IMR-90 (cell line): ENCODE measurements around the gene ZNF563. TPM values are rescaled to one million over a fixed set of nuclear protein-coding genes. Genes with fewer than 3 reads are reported as not detected.
A peak's percentile ranks its signal among the peaks of the same experiment; 100 is the strongest.

Source experiments
- ATAC-seq: fragments of 200-7000 bp; cut with Tn5 transposase; 2 replicates; pipeline ENCODE4 v1.9.1; 2020; ENCODE audit warnings: low read depth, mild to moderate bottlenecking, moderate library complexity
- BruUV-seq: library from RNA; stranded (reverse); fragments of 400-500 nt; replicated peaks from 2 replicates; lab custom pipeline; 2021; lab: Mats Ljungman, UMichigan
- CTCF ChIA-PET: fragments of 300-600 bp; formaldehyde crosslinking; extraction: SDS; loops from one replicate; lab custom pipeline; 2021; ENCODE audit warnings: antibody characterized with exemption; lab: Yijun Ruan, JAX
- POLR2A ChIA-PET: fragments of 300-600 bp; sonication (Branson Sonifier 250); formaldehyde crosslinking; loops from one replicate; lab custom pipeline; 2022; ENCODE audit warnings: antibody characterized with exemption; ENCODE audit not compliant: unreplicated experiment; lab: Charles Lee
- DNase-seq: peaks from one replicate; pipeline ENCODE4 v3.0.0; 2013
- H2AFZ ChIP-seq: replicated peaks from 2 replicates; pipeline ENCODE3; 2013; ENCODE audit warnings: low read length, mild to moderate bottlenecking; ENCODE audit not compliant: poor library complexity
- H2AK5ac ChIP-seq: 2 replicates; pipeline ENCODE4 v1.6.1; 2013; ENCODE audit warnings: low read depth, low read length, inconsistent platforms
- H2AK9ac ChIP-seq: replicated peaks from 2 replicates; pipeline ENCODE3; 2013; ENCODE audit warnings: mild to moderate bottlenecking, low read depth, low read length, moderate library complexity; ENCODE audit not compliant: poor library complexity
- H2BK120ac ChIP-seq: 2 replicates; pipeline ENCODE4 v1.6.1; 2013; ENCODE audit warnings: low read depth, low read length, inconsistent platforms
- H2BK15ac ChIP-seq: 3 replicates; pipeline ENCODE4 v1.6.1; 2013; ENCODE audit warnings: low read depth, low read length, inconsistent platforms
- H2BK20ac ChIP-seq: 2 replicates; pipeline ENCODE4 v1.6.1; 2013; ENCODE audit warnings: low read depth, mild to moderate bottlenecking, inconsistent platforms, low read length, moderate library complexity
- H2BK5ac ChIP-seq: 2 replicates; pipeline ENCODE4 v1.6.1; 2013; ENCODE audit warnings: mild to moderate bottlenecking, low read depth, low read length, inconsistent platforms; ENCODE audit not compliant: poor library complexity, severe bottlenecking
- H3K14ac ChIP-seq: replicated peaks from 2 replicates; pipeline ENCODE4 v1.6.1; 2013; ENCODE audit warnings: low read depth, low read length, inconsistent platforms
- H3K18ac ChIP-seq: 2 replicates; pipeline ENCODE4 v1.6.1; 2013; ENCODE audit warnings: low read depth, low read length, control low read depth
- H3K23ac ChIP-seq: 2 replicates; pipeline ENCODE4 v1.6.1; 2013; ENCODE audit warnings: low read depth, low read length, inconsistent platforms
- H3K27ac ChIP-seq: 2 replicates; pipeline ENCODE4 v1.5.1; 2013; ENCODE audit warnings: mild to moderate bottlenecking, control low read depth, low read length; ENCODE audit not compliant: insufficient read depth
- H3K27me3 ChIP-seq: 2 replicates; pipeline ENCODE4 v1.6.1; 2013; ENCODE audit warnings: low read length; ENCODE audit not compliant: control insufficient read depth, insufficient read depth
- H3K36me3 ChIP-seq: 2 replicates; pipeline ENCODE4 v1.6.1; 2013; ENCODE audit warnings: low read length, mixed read lengths; ENCODE audit not compliant: control insufficient read depth, insufficient read depth
- H3K4ac ChIP-seq: 2 replicates; pipeline ENCODE4 v1.6.1; 2013; ENCODE audit warnings: low read depth, low read length, inconsistent platforms
- H3K4me1 ChIP-seq: 2 replicates; pipeline ENCODE4 v1.6.1; 2013; ENCODE audit warnings: low read length, mixed read lengths; ENCODE audit not compliant: control insufficient read depth, insufficient read depth
- H3K4me2 ChIP-seq: 2 replicates; pipeline ENCODE4 v1.6.1; 2013; ENCODE audit warnings: low read depth, mild to moderate bottlenecking, control low read depth, low read length, moderate library complexity
- H3K4me3 ChIP-seq: 2 replicates; pipeline ENCODE4 v1.5.1; 2013; ENCODE audit warnings: low read depth, mild to moderate bottlenecking, control low read depth, low read length, moderate library complexity; ENCODE audit not compliant: insufficient read depth
- H3K56ac ChIP-seq: 2 replicates; pipeline ENCODE4 v1.6.1; 2013; ENCODE audit warnings: low read length, inconsistent platforms; ENCODE audit not compliant: insufficient read depth; ENCODE audit errors: extremely low read depth
- H3K79me1 ChIP-seq, 2 experiments: 2 replicates each; pipeline ENCODE4 v1.6.1; 2013; ENCODE audit warnings: low read length in 2 of 2, inconsistent platforms in 1 of 2, low read depth in 1 of 2
- H3K9ac ChIP-seq: 2 replicates; pipeline ENCODE4 v1.6.1; 2013; ENCODE audit warnings: low read depth, low read length, control low read depth
- H3K9me1 ChIP-seq: 2 replicates; pipeline ENCODE4 v1.6.1; 2013; ENCODE audit warnings: low read length, inconsistent platforms; ENCODE audit not compliant: insufficient read depth
- H3K9me3 ChIP-seq: 2 replicates; pipeline ENCODE4 v1.6.1; 2013; ENCODE audit warnings: low read length; ENCODE audit not compliant: control insufficient read depth, insufficient read depth
- H4K20me1 ChIP-seq: 2 replicates; pipeline ENCODE4 v1.6.1; 2013; ENCODE audit warnings: low read length, inconsistent platforms; ENCODE audit not compliant: insufficient read depth
- H4K5ac ChIP-seq: 2 replicates; pipeline ENCODE4 v1.6.1; 2013; ENCODE audit warnings: mild to moderate bottlenecking, low read depth, low read length, control low read depth
- H4K8ac ChIP-seq, 2 experiments: 2 replicates each; pipeline ENCODE4 v1.6.1; 2013; ENCODE audit warnings: low read depth in 2 of 2, low read length in 2 of 2, control low read depth in 1 of 2, inconsistent platforms in 1 of 2
- H4K91ac ChIP-seq: 2 replicates; pipeline ENCODE4 v1.6.1; 2013; ENCODE audit warnings: low read depth, low read length, inconsistent platforms; ENCODE audit not compliant: insufficient read depth
- CEBPB ChIP-seq: IDR thresholded peaks from 2 replicates; pipeline ENCODE4 v1.6.1; 2012; ENCODE audit warnings: low read depth, low read length, improper control_type of control experiment
- CHD1 ChIP-seq: IDR thresholded peaks from 2 replicates; pipeline ENCODE4 v1.6.1; 2012; ENCODE audit warnings: low read depth, low read length, improper control_type of control experiment
- CTCF ChIP-seq: conservative IDR thresholded peaks from 2 replicates; pipeline ENCODE4 v1.5.1; 2012; ENCODE audit warnings: mild to moderate bottlenecking, low read depth, low read length, improper control_type of control experiment
- MAZ ChIP-seq: IDR thresholded peaks from 2 replicates; pipeline ENCODE4 v1.6.1; 2012; ENCODE audit warnings: low read depth, mild to moderate bottlenecking, low read length, improper control_type of control experiment, moderate library complexity, borderline replicate concordance
- NFE2L2 ChIP-seq: fragments of 150-350 bp; IDR thresholded peaks from 2 replicates; pipeline ENCODE4 v1.6.1; 2016; ENCODE audit warnings: low read depth, mild to moderate bottlenecking, low read length
- POLR2A ChIP-seq: IDR thresholded peaks from 2 replicates; pipeline ENCODE4 v1.6.1; 2012; ENCODE audit warnings: mild to moderate bottlenecking, low read depth, low read length
- RAD21 ChIP-seq: IDR thresholded peaks from 2 replicates; pipeline ENCODE4 v1.6.1; 2012; ENCODE audit warnings: low read length, improper control_type of control experiment
- USF2 ChIP-seq: fragments of 150-350 bp; IDR thresholded peaks from 2 replicates; pipeline ENCODE4 v1.6.1; 2017; ENCODE audit warnings: mild to moderate bottlenecking, antibody characterized with exemption, low read length, low read depth
- WGBS, 2 experiments: methylation state at CpG; one replicate each; pipeline versions ENCODE4 v1.1.5 to v1.1.7; 2013; ENCODE audit warnings: missing lambda C conversion rate in 2 of 2; ENCODE audit not compliant: insufficient read length in 1 of 2; ENCODE audit errors: extremely low coverage in 2 of 2; 5-methylcytosine and 5-hydroxymethylcytosine counted together
- dilution Hi-C: fragments of 300-500 bp; cut with HindIII; formaldehyde crosslinking; loops from one replicate; pipeline ENCODE4 v1.14.3; 2018; ENCODE audit warnings: low sequenced_read_pairs; ENCODE audit not compliant: unreplicated experiment
- in situ Hi-C: fragments of 300-500 bp; cut with MboI; formaldehyde crosslinking; loops from 3 replicates; pipeline ENCODE4 v1.14.3; 2019; ENCODE audit warnings: low sequenced_read_pairs, inconsistent platforms, mixed read lengths
- intact Hi-C: fragments of 100-400 bp; cut with micrococcal nuclease; formaldehyde crosslinking; loops from 2 replicates; pipeline ENCODE4 v1.10.0; 2022
- polyA plus RNA-seq, 3 experiments: library from polyadenylated mRNA; depleted of rRNA; stranded (reverse); fragments of >200 nt; gene quantifications; 2 replicates each; pipeline ENCODE4 v1.2.3, GENCODE V29; 2012; ENCODE audit warnings: low replicate concordance in 1 of 3
- total RNA-seq: library from RNA; depleted of rRNA; stranded (reverse); fragments of >200 nt; gene quantifications from 2 replicates; pipeline ENCODE4 v1.2.3, GENCODE V29; 2012

Gene ZNF563
- total and polyA plus RNA-seq, 2 of the 4 experiments (the other 2 are of a cell fraction), result 1.3 to 2.0 TPM

GRCh38 chr19:12293777-12294248 lies 39.6 kb downstream of the ZNF563 start:
- Histone ChIP-seq H3K9me3 (no peaks in the 10 kb centered on the region), H3K9ac (peak overlapping the region; percentile 78), H4K5ac (no peak overlapping the region), H2AK9ac (peak overlapping the region; percentile 91), H2BK20ac (no peak overlapping the region), H4K91ac (no peak overlapping the region; the same call in 1 of the 2 replicates), H2BK5ac (no peak overlapping the region), H2BK15ac (no peak overlapping the region), H3K4me2 (peak overlapping the region; percentile 95), H2AFZ (peak overlapping the region; percentile 99), H2BK120ac (no peak overlapping the region), H2AK5ac (no peak overlapping the region), H3K27ac (peak overlapping the region; percentile 57), H3K18ac (no peak overlapping the region), H3K79me1 (peaks cover 8 to 32% of the 10 kb centered on the region in 2 experiments; a peak in 3 of 4 replicates), H3K4me3 (peak overlapping the region; percentile 81), H4K20me1 (no peaks in the 10 kb centered on the region), H3K23ac (no peak overlapping the region; the same call in 1 of the 2 replicates), H3K36me3 (0 out of 2 replicates have a peak, but pooled peaks cover 2% of the 10 kb centered on the region), H3K14ac (no peak overlapping the region; the same call in 1 of the 2 replicates), H4K8ac (0 out of 4 replicates have a peak overlapping the region, but pooled peaks of 1 of the 2 experiments have one; percentile 40), H3K56ac (no peak overlapping the region), H3K9me1 (no peaks in the 10 kb centered on the region), H3K4ac (no peak overlapping the region), H3K27me3 (no peaks in the 10 kb centered on the region), H3K4me1 (peaks cover 3% of the 10 kb centered on the region)
- CTCF ChIA-PET, result no interaction called here
- DNase-seq (peak; percentile 46), ATAC-seq (peak; percentile 44)
- in situ Hi-C loops (no loop called here), intact Hi-C loops (loop anchor here (5.0 to 10.0 kb wide), 3 partner anchors 38 to 148 kb away; partner anchors contain the start of genes ZNF136, ZNF443 and ZNF563), dilution Hi-C loops (no loop called here)
- WGBS, 2 experiments, result 4% methylated on average over 4 of the region's 18 CpGs; no CpG with 5 or more reads in 1 of the 2 experiments
- POLR2A ChIA-PET, result no interaction called here
- no TSS peak for BruUV-seq
- TF ChIP-seq MAZ (no peak), POLR2A (no peak), CTCF (no peak), USF2 (no peak), CEBPB (peak; percentile 75; the same call in 1 of the 2 replicates), CHD1 (no peak), RAD21 (no peak), NFE2L2 (no peak)
